Measurements from ENCODE around the gene ARCN1. TPM values are rescaled to one million over a fixed set of nuclear protein-coding genes. Genes with fewer than 3 reads are reported as not detected.

The ARCN1 gene
- total and polyA plus RNA-seq, 2 of the 4 experiments (the other 2 are of a cell fraction), result 148 to 212 TPM

DNA sequence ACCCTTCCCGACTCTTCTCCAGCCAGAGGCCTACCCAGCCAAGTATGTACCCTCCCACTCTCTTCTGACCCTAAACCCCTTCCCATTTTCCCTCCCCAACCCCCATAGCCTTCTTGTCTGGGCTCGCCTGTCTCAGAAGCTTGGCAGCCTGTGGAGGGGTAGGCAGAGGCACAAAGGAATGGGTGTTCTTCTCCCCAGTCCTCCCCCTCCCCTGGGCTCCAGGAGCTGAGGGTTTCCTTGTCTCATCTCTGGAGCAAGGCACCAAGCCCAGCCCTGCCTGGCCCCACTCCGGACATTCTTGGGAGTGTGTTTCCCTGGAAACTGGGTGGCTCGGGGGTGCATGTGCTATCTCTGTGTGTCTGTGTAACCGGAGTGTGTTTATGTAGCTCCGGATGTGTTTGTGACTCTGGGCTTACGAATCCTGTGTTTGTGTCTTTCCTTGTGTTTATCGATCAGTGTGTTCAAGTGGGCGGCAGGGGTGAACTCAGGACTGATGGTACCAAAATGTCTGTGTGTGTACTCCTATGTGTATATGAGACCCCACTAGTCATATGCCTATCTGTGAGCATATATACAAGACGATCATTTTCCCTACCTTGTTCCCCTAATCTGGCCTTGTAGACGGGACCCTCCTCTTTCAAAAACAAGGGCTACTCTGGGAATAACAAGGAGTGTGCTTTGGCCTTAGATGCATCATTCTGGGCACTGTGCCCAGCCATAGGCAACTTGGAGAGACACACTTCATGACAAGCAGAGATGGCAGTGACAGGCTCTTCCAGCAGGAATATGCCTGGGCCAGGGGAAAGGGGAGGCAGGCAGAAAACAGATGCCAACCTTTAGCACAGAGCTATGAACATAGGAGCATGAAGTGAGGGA is 46.1 kb downstream of the ARCN1 start (continued):
- TF ChIP-seq CHD1 (IDR thresholded peaks at IDR 0.05; ENCODE audit: low read depth, low read length), result 0 out of 2 replicates have a peak, but pooled peaks have one; percentile 81
- TF ChIP-seq MAZ (IDR thresholded peaks at IDR 0.05; ENCODE audit: borderline replicate concordance, low read depth, low read length), result peak; percentile 83
- TF ChIP-seq RAD21 (IDR thresholded peaks at IDR 0.05; ENCODE audit: low read length), result peak; percentile 28

DNA sequence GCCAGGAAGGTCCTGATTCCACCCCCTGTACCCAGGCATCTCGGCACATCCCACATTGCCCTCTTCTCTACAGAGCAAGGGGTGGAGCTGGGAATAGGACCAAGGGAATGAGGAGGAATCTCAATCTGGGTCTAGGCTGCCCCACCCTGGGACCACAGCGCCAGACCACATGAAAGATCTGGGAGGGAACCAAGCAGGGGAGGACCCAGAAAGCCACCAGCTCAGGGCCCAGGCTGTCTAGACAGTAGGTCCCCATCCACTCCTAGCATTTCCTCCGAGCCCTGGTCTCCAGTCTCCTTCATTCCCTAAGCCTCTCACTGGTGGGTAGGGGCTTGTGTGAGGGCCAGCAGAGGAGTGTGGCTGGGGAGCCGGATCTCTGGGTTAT is 46.8 kb downstream of the ARCN1 start:
- Histone ChIP-seq H3K36me3 (ENCODE audit: control insufficient read depth, insufficient read depth, low read length) (peaks cover 34% of the 10 kb centered on the region), H2AK9ac (replicated peaks; ENCODE audit: low read depth, low read length, poor library complexity) (peak overlapping the region; percentile 99), H3K14ac (replicated peaks; ENCODE audit: low read depth, low read length) (peak overlapping the region; percentile 88), H4K20me1 (ENCODE audit: insufficient read depth, low read length) (peaks cover 31% of the 10 kb centered on the region), H3K79me1 (ENCODE audit: low read depth in 1 of 2, low read length in 2 of 2) (peaks cover 28 to 71% of the 10 kb centered on the region in 2 experiments; a peak in 3 of 4 replicates), H3K23ac (ENCODE audit: low read depth, low read length) (peak overlapping the region; percentile 99), H2AFZ (replicated peaks; ENCODE audit: low read length, poor library complexity) (peak overlapping the region; percentile 64), H2BK120ac (ENCODE audit: low read depth, low read length) (peak overlapping the region; percentile 97), H3K9me1 (ENCODE audit: insufficient read depth, low read length) (peaks cover 39% of the 10 kb centered on the region), H3K9ac (ENCODE audit: low read depth, low read length) (peak overlapping the region; percentile 76), H3K4ac (ENCODE audit: low read depth, low read length) (peak overlapping the region; percentile 99), H3K4me1 (ENCODE audit: control insufficient read depth, insufficient read depth, low read length) (peaks cover 48% of the 10 kb centered on the region), H2BK5ac (ENCODE audit: low read depth, low read length, poor library complexity, severe bottlenecking) (peak overlapping the region; percentile 98), H3K27ac (ENCODE audit: insufficient read depth, low read length) (peak overlapping the region; percentile 95), H3K27me3 (ENCODE audit: control insufficient read depth, insufficient read depth, low read length) (no peaks in the 10 kb centered on the region), H3K56ac (ENCODE audit: extremely low read depth, insufficient read depth, low read length) (peak overlapping the region; percentile 97), H3K9me3 (ENCODE audit: control insufficient read depth, insufficient read depth, low read length) (no peaks in the 10 kb centered on the region), H3K18ac (ENCODE audit: low read depth, low read length) (peak overlapping the region; percentile 83), H2AK5ac (ENCODE audit: low read depth, low read length) (peak overlapping the region; percentile 95), H3K4me2 (ENCODE audit: low read depth, low read length) (peak overlapping the region; percentile 10), H2BK20ac (ENCODE audit: low read depth, low read length) (peak overlapping the region; percentile 95), H4K5ac (ENCODE audit: low read depth, low read length) (peak overlapping the region; percentile 85), H4K8ac (ENCODE audit: low read depth in 2 of 2, low read length in 2 of 2) (peak overlapping the region; percentile 83 to 93), H3K4me3 (ENCODE audit: insufficient read depth, low read depth, low read length) (no peak overlapping the region), H2BK15ac (ENCODE audit: low read depth, low read length) (peak overlapping the region; percentile 96; the same call in 2 of the 3 replicates), H4K91ac (ENCODE audit: insufficient read depth, low read depth, low read length) (peak overlapping the region; percentile 97)
- WGBS, 2 experiments (ENCODE audit: extremely low coverage in 2 of 2, insufficient read length in 1 of 2), result no CpG with 5 or more reads among the region's 4 CpGs
- intact Hi-C loops (cut with micrococcal nuclease), result loop anchor here (1.0 kb wide), 1 partner anchor 11 kb away; no protein-coding TSS in a partner anchor
- in situ Hi-C loops (cut with MboI; ENCODE audit: low sequenced_read_pairs), result no loop called here
- CTCF ChIA-PET, result interaction anchor here (0.6 to 1.1 kb wide), 3 partner anchors 12 to 303 kb away, joined by 3 read pairs; partner anchors contain the start of gene PHLDB1
- dilution Hi-C loops (cut with HindIII; ENCODE audit: low sequenced_read_pairs, unreplicated experiment), result no loop called here
- peak; percentile 78 for DNase-seq
- peak; percentile 9 for ATAC-seq (ENCODE audit: low read depth)
- POLR2A ChIA-PET (ENCODE audit: unreplicated experiment), result interaction anchor here (1.0 to 4.4 kb wide), 4 partner anchors 11 to 291 kb away, joined by 3 to 36 read pairs (median 5); partner anchors contain the start of gene PHLDB1
- BruUV-seq (replicated peaks), result TSS peak; percentile 66
- TF ChIP-seq BHLHE40 (IDR thresholded peaks at IDR 0.05; ENCODE audit: low read depth, low read length), result no peak
- no peak for TF ChIP-seq RAD21 (IDR thresholded peaks at IDR 0.05; ENCODE audit: low read length)
- no peak for TF ChIP-seq SMC3 (IDR thresholded peaks at IDR 0.05; ENCODE audit: low read depth, low read length)
- 0 out of 2 replicates have a peak, but pooled peaks have one; percentile 13 for TF ChIP-seq MAZ (IDR thresholded peaks at IDR 0.05; ENCODE audit: borderline replicate concordance, low read depth, low read length)
- TF ChIP-seq, protein P1, sequence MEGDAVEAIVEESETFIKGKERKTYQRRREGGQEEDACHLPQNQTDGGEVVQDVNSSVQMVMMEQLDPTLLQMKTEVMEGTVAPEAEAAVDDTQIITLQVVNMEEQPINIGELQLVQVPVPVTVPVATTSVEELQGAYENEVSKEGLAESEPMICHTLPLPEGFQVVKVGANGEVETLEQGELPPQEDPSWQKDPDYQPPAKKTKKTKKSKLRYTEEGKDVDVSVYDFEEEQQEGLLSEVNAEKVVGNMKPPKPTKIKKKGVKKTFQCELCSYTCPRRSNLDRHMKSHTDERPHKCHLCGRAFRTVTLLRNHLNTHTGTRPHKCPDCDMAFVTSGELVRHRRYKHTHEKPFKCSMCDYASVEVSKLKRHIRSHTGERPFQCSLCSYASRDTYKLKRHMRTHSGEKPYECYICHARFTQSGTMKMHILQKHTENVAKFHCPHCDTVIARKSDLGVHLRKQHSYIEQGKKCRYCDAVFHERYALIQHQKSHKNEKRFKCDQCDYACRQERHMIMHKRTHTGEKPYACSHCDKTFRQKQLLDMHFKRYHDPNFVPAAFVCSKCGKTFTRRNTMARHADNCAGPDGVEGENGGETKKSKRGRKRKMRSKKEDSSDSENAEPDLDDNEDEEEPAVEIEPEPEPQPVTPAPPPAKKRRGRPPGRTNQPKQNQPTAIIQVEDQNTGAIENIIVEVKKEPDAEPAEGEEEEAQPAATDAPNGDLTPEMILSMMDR (conservative IDR thresholded peaks at IDR 0.05; ENCODE audit: low read depth, low read length), result no peak
- TF ChIP-seq CEBPB (IDR thresholded peaks at IDR 0.05; ENCODE audit: low read depth, low read length), result no peak
- no peak for TF ChIP-seq RFX5 (IDR thresholded peaks at IDR 0.05; ENCODE audit: low read depth, low read length)
- peak; percentile 36 for TF ChIP-seq POLR2A (IDR thresholded peaks at IDR 0.05; ENCODE audit: low read depth, low read length)
- no peak for TF ChIP-seq MXI1 (IDR thresholded peaks at IDR 0.05; ENCODE audit: borderline replicate concordance, low read depth, low read length)
- TF ChIP-seq NFE2L2 (IDR thresholded peaks at IDR 0.05; ENCODE audit: low read depth, low read length), result 0 out of 2 replicates have a peak, but pooled peaks have one; percentile 4
- no peak for TF ChIP-seq USF2 (IDR thresholded peaks at IDR 0.05; ENCODE audit: low read depth, low read length)
- no peak for TF ChIP-seq FOS (IDR thresholded peaks at IDR 0.05; ENCODE audit: low read depth, low read length)

Data from IMR-90 (cell line).